ENCODE data around the gene TMEM259. TPM values are rescaled to one million over a fixed set of nuclear protein-coding genes. Genes with fewer than 3 reads are reported as not detected.
"Not testable (repeated sequence)": the region's sequence is repeated elsewhere in the genome, so short reads cannot be mapped to it uniquely, and the experiment has no call there.

Gene TMEM259
- total RNA-seq, 2 experiments from 2014 or later = 181 TPM

DNA sequence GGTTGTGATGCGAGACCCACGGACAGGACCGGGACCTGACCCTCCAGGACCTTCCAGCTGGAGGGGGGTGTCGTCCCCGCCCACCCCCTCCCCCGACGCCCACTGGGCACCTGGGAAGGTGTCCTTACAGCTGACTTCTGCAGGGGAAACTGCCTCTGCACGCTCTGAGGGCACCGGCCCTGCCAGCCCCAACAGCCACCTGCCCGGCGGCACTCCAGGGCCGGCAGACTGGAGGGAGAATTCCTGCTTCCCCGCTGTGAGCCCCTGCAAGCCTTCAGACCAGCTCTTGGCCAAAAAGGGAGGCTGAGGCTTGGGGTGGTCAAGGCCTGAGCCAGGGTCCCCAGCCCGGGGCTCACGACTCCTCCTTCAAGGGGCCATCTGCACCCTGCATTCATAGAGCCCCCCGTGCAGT is 6.7 kb upstream of the TMEM259 start:
- H3K27me3 Mint-ChIP-seq = no peaks in the 10 kb centered on the region
- DNase-seq = peak; percentile 44
- peaks cover 33% of the 10 kb centered on the region for H3K4me1 Mint-ChIP-seq
- peak overlapping the region; percentile 91 for H3K27ac Mint-ChIP-seq
- H3K36me3 Mint-ChIP-seq (ENCODE audit: low read depth) = peaks cover 45% of the 10 kb centered on the region
- ChIA-PET CTCF (interaction anchor here (0.7 to 5.1 kb wide), 7 partner anchors 11 to 217 kb away, joined by 3 to 34 read pairs (median 4); partner anchors contain the start of genes ABCA7 and ARHGAP45), POLR2A (interaction anchor here (0.7 to 8.8 kb wide), 17 partner anchors 7 to 383 kb away, joined by 3 to 134 read pairs (median 8); partner anchors contain the start of genes ABCA7, ARHGAP45, CIRBP and GPX4)
- H3K4me3 Mint-ChIP-seq = peak overlapping the region; percentile 97
- no peaks in the 10 kb centered on the region for H3K9me3 Mint-ChIP-seq

DNA sequence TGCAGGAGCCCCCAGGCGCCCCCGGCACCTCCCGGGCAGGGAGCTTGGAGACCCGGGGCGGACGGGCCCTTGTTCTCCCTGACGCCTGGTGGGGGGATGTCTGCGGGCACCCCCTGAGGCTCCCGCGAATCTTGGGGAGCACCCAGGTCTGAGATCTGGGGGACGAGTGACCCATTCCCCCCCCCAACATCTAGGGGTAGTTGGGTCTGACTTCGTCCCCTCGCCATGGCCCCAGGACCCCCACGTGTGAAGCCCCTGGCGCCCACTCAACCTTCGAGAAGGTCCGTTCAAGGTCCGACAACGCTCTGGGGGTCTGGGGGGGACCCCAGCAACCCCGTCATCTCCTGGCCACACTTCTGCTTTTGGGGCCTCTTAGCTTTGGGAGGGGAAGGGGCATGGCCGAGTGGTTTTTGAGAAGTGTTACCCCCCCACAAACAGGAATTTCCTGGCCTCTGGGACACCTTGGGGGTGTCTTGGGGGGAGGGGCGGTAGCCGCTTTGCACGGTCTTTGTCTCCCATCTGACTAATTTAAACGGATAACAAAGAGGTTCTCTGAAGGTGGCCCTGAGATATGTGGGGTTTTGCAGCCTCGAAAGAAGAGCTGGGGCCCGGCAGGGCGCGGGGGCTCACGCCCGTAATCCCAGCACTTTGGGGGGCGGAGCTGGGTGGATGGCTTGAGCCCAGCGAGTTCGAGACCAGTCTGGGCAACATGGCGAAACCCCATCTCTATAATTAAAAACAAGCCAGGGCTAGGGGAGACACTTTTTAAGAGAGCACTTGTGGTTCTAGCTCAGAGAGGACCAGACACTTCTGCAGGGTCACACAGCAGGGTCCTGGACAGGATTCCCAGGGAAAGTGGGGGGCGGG is 6.1 kb upstream of the TMEM259 start:
- peak overlapping the region; percentile 95 for H3K27ac Mint-ChIP-seq
- no peaks in the 10 kb centered on the region for H3K27me3 Mint-ChIP-seq
- peak; percentile 55 for DNase-seq
- H3K4me1 Mint-ChIP-seq = peaks cover 27% of the 10 kb centered on the region
- peak overlapping the region; percentile 97 for H3K4me3 Mint-ChIP-seq
- ChIA-PET CTCF (interaction anchor here (0.7 to 5.1 kb wide), 6 partner anchors 11 to 218 kb away, joined by 3 to 34 read pairs (median 4); partner anchors contain the start of genes ABCA7 and ARHGAP45), POLR2A (interaction anchor here (0.7 to 8.8 kb wide), 17 partner anchors 7 to 384 kb away, joined by 3 to 134 read pairs (median 8); partner anchors contain the start of genes ABCA7, ARHGAP45, CIRBP and GPX4)
- peaks cover 38% of the 10 kb centered on the region for H3K36me3 Mint-ChIP-seq (ENCODE audit: low read depth)
- H3K9me3 Mint-ChIP-seq = no peaks in the 10 kb centered on the region

DNA sequence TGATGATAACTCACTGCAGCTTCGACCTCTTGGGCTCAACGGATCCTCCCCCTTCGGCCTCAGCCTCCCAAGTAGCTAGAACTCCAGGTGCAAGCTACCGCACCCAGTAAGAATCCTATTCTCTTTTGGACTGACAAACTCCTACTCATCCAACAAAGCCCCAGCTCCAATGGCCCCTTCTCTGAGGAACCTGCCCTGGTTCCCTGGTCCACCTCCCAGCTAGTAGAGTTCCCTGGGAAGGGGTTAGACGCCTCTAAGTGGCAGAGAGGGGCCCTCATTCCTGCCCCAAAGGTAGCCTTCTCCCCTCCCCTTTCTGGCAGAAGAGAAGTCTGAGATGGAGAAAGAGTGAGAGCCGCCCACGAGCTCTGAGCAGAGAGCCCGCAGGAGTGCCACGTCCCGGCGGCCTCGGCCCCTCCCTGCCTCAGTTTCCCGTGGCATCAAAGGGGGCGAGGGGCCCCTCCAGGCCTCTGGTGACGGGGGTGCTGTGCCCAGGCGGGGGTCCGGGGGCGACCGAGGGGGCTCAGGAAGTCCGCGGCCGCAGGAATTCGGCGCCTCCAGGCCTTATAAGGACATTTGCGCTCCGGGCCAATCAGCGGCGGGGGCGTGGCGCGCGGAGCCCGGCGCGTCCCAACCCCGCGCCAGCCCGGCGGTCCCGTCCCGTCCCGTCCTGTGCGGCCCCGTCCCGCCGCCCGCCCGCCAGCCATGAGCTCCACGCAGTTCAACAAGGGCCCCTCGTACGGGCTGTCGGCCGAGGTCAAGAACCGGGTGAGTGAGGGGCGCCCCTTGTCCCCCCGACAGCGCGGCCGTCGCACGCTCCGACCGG is 5.2 kb upstream of the TMEM259 start, which contains the start of gene CNN2:
CNN2 (plus strand) TSS at position 649 of the 823 bp plus-strand sequence; CDS start at position 703, 54 bp downstream.
- ChIA-PET POLR2A (interaction anchor here (0.9 to 8.8 kb wide), 10 partner anchors 12 to 243 kb away, joined by 3 to 134 read pairs (median 28); partner anchors contain the start of genes ABCA7, ARHGAP45, CIRBP and GPX4), CTCF (interaction anchor here (0.7 to 5.1 kb wide), 4 partner anchors 12 to 218 kb away, joined by 3 to 34 read pairs (median 6); partner anchors contain the start of genes ABCA7 and ARHGAP45)
- Mint-ChIP-seq H3K27ac (peak within 1 kb of the TSS; percentile 95), H3K4me1 (peaks cover 34% of the 10 kb centered on the region), H3K36me3 (ENCODE audit: low read depth) (peaks cover 34% of the 10 kb centered on the region), H3K4me3 (peak within 1 kb of the TSS; percentile 97), H3K27me3 (no peaks in the 10 kb centered on the region), H3K9me3 (no peaks in the 10 kb centered on the region)
- DNase-seq = peak; percentile 78

DNA sequence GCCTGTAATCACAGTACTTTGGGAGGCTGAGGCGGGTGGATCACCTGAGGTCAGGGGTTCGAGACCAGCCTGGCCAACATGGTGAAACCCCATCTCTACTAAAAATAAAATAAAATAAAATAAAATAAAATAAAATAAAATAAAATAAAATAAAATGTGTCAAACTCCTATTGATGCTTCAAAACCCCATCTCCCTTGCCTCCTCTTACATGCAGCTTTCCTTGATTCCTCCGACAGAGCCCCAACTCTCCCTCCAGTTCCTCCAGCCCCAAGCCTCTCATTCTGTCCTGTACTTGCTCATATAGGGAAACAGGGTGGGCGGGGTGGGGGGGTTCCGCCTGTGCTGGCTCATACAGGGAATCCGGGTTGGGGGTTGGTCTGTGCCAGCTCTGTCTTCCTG is 4.2 kb upstream of the TMEM259 start:
- ChIA-PET CTCF (interaction anchor here (5.1 kb wide), 1 partner anchor 13 kb away, joined by 34 read pairs; the partner anchor contains the start of gene ABCA7), POLR2A (interaction anchor here (6.9 to 8.8 kb wide), 2 partner anchors 13 to 55 kb away, joined by 50 to 134 read pairs; partner anchors contain the start of gene ABCA7)
- not testable (repeated sequence) for DNase-seq, H3K9me3 Mint-ChIP-seq, H3K4me3 Mint-ChIP-seq, H3K27me3 Mint-ChIP-seq, H3K27ac Mint-ChIP-seq
- peaks cover 28% of the 10 kb centered on the region for H3K36me3 Mint-ChIP-seq (ENCODE audit: low read depth)
- H3K4me1 Mint-ChIP-seq = peaks cover 26% of the 10 kb centered on the region

DNA sequence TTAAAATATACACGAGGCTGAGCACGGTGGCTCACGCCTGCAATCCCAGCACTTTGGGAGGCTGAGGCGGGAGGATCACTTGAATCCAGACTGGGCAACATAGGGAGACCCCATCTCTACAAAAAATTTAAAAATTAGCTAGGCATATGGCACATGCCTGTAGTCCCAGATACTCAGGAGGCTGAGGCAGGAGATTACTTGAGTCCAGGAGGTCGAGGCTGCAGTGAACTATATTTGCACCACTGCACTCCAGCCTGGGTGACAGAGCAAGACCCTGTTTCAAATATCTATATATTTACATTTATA is 2.9 kb upstream of the TMEM259 start:
- CTCF ChIA-PET, H3K9me3 Mint-ChIP-seq, H3K27me3 Mint-ChIP-seq, DNase-seq, H3K27ac Mint-ChIP-seq, H3K4me3 Mint-ChIP-seq: not testable (repeated sequence)
- peaks cover 26% of the 10 kb centered on the region for H3K36me3 Mint-ChIP-seq (ENCODE audit: low read depth)
- POLR2A ChIA-PET = interaction anchor here (1.2 to 8.8 kb wide), 2 partner anchors 9 to 15 kb away, joined by 3 to 134 read pairs; partner anchors contain the start of gene ABCA7
- H3K4me1 Mint-ChIP-seq = peaks cover 26% of the 10 kb centered on the region

DNA sequence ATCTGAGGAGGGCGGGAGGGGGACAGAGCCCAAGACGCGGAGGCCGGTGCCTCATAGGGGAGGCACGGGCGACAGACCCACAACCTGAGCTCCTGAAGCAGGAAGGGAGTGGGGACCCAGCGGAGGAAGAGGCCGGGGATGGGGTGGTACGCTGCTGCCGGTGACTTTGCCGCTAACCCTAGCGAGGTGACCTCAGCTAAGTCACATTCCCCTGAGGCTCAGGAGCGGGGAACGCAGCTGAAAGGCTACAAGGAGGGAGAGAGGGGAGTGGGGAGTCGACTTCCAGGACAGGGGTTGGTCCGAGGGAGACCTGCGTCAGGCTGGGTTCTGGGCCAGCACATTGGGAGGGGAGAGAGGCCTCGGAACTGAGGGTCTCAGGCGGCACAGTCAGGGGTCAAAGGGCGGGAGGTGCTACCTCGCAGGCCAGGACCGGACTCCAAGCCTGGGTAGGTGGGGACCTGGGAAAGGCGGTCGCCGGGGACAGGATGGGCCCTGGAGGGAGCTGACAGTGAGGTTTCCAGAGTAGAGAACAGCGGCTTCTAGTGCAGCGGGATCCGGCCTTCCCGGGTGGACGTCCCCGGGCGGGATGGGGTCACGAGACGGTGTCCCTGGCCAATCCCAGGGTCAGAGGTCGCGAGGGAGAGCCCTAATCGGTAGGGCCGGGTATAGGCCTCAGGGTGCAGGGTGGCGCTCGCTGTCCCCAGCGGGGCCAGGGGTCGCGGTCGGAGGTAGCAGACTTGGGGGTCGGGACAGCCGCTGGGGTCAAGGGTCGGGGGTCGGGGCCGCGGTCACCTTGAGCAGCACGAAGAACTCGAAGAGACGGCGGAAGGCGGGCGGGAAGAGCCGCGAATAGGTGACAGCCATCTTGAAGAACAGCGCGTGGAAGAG is 699 bp downstream of the TMEM259 start:
- DNase-seq = no peak
- Mint-ChIP-seq H3K27ac (peak overlapping the region; percentile 84), H3K36me3 (ENCODE audit: low read depth) (peaks cover 15% of the 10 kb centered on the region), H3K9me3 (no peaks in the 10 kb centered on the region), H3K4me1 (peaks cover 51% of the 10 kb centered on the region), H3K4me3 (peak overlapping the region; percentile 91), H3K27me3 (no peaks in the 10 kb centered on the region)
- POLR2A ChIA-PET = interaction anchor here (1.0 to 5.1 kb wide), 13 partner anchors 9 to 229 kb away, joined by 3 to 51 read pairs (median 5); partner anchors contain the start of genes ABCA7, ARHGAP45, MED16 and RNU6-9
- CTCF ChIA-PET = interaction anchor here (1.0 to 1.1 kb wide), 3 partner anchors 10 to 221 kb away, joined by 3 to 4 read pairs (median 3); partner anchors contain the start of genes MED16 and RNU6-9

DNA sequence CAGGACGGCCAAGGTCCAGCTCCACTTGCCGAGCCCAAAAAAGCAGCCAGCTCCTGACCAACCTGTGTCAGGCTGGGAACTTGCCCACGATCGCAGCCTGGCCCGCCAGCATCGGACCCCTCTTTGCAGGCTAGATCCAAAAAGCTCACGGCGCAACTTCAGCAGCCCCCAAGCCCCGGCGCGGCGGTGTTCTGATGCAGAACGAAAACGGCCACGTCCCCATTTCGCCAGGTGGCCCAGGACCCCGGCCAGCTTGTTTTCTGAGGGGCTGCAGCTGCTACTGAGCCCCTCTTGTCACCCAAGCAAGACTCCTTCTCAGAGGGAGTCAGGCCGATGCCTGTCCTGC is 1.3 kb downstream of the TMEM259 start:
- peaks cover 15% of the 10 kb centered on the region for H3K36me3 Mint-ChIP-seq (ENCODE audit: low read depth)
- peak overlapping the region; percentile 91 for H3K4me3 Mint-ChIP-seq
- no peaks in the 10 kb centered on the region for H3K27me3 Mint-ChIP-seq
- DNase-seq = no peak
- ChIA-PET CTCF (interaction anchor here (1.0 to 1.1 kb wide), 3 partner anchors 11 to 221 kb away, joined by 3 to 4 read pairs (median 3); partner anchors contain the start of genes MED16 and RNU6-9), POLR2A (interaction anchor here (0.8 to 5.1 kb wide), 8 partner anchors 10 to 221 kb away, joined by 3 to 51 read pairs (median 12); partner anchors contain the start of genes ABCA7, ARHGAP45 and WDR18)
- no peaks in the 10 kb centered on the region for H3K9me3 Mint-ChIP-seq
- H3K27ac Mint-ChIP-seq = peak overlapping the region; percentile 84
- peaks cover 49% of the 10 kb centered on the region for H3K4me1 Mint-ChIP-seq

DNA sequence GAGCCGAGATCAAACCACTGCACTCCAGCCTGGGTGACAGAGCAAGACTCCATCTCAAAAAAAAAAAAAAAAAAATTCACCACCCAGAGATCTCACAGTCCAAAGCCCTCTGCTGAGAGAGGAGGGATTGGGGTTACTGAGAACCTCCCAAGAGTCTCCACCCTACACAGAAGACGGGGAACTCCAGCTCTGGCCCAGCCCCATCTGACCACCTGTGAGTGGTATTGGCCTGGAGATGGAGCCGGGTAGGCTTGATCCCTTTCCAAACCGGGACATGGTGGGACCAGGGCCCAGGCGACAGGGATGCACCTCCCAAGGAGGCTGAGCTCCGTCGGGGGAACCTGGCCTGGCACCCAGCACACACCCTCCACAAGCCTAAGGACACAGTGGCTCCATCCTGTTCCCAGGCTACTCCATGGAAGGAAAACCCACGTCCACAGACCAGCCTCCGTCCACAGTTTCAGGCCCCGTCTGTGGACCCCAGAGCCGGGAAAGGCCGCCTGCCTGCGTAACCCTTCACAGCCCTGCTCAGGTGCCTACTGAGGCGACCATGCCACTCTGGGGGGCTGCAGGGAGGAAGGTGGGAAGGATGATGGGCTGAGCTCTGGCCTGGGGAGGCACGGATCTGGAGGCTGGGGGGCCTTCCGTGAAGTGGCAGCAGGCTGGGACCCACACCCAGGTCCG is 1.8 kb downstream of the TMEM259 start:
- peak overlapping the region; percentile 72 for H3K27ac Mint-ChIP-seq
- no peaks in the 10 kb centered on the region for H3K27me3 Mint-ChIP-seq
- H3K36me3 Mint-ChIP-seq (ENCODE audit: low read depth) = peaks cover 15% of the 10 kb centered on the region
- DNase-seq = no peak
- POLR2A ChIA-PET = interaction anchor here (0.8 to 5.1 kb wide), 7 partner anchors 10 to 220 kb away, joined by 3 to 51 read pairs (median 17); partner anchors contain the start of genes ABCA7, ARHGAP45 and WDR18
- H3K4me1 Mint-ChIP-seq = peaks cover 51% of the 10 kb centered on the region
- CTCF ChIA-PET = interaction anchor here (0.7 to 1.2 kb wide), 5 partner anchors 12 to 458 kb away, joined by 3 to 5 read pairs (median 3); partner anchors contain the start of genes MED16 and RNU6-9
- H3K9me3 Mint-ChIP-seq = no peaks in the 10 kb centered on the region
- H3K4me3 Mint-ChIP-seq = peak overlapping the region; percentile 91

DNA sequence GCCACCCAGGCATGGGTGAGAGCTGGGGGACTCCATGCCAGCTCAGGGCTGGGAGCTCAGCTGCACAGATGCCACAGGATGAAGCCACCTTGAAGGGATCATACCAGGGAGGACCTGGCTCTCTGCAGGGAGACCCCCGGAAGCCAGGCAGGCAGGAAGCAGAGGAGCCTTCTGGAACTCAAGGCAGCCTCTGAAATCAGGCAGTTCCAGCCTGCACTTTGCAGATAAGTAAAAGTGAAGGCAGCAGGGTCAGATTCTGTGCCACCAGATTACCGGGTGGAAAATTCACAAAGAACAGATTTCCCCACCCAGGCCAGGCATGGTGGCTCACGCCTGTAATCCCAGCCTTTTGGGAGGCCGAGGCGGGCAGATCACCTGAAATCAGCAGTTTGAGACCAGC is 2.5 kb downstream of the TMEM259 start:
- peak overlapping the region; percentile 26 for H3K27ac Mint-ChIP-seq
- H3K4me3 Mint-ChIP-seq = peak overlapping the region; percentile 91
- ChIA-PET POLR2A (interaction anchor here (3.4 to 5.1 kb wide), 4 partner anchors 11 to 49 kb away, joined by 17 to 51 read pairs (median 40); partner anchors contain the start of genes ABCA7, ARHGAP45 and WDR18), CTCF (interaction anchor here (0.7 to 1.2 kb wide), 2 partner anchors 176 to 459 kb away, joined by 3 to 5 read pairs; no protein-coding TSS in a partner anchor)
- peaks cover 51% of the 10 kb centered on the region for H3K4me1 Mint-ChIP-seq
- peaks cover 17% of the 10 kb centered on the region for H3K36me3 Mint-ChIP-seq (ENCODE audit: low read depth)
- no peaks in the 10 kb centered on the region for H3K27me3 Mint-ChIP-seq
- no peaks in the 10 kb centered on the region for H3K9me3 Mint-ChIP-seq
- DNase-seq = no peak

DNA sequence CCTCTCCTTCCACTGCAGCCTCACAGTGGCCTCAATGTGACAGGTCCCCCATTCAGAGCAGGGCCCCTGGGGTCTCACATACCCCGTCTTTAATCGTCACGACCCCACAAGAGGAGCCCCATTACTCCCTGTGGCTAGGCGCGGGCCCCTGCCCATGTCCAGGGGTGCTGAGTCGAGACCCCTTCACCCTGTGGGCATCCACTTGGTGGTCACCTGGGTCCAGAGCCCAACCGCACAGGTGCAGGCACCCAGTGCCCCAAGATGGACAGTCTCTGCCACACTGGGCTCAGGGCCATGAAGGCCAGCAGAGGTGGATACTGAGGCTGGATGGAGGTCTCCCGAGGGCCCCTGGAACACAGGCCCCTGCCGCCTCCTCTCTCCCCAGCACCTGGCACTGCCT is 3.0 kb downstream of the TMEM259 start:
- no peak for DNase-seq
- Mint-ChIP-seq H3K4me3 (peak overlapping the region; percentile 46), H3K27ac (peak overlapping the region; percentile 67), H3K9me3 (no peaks in the 10 kb centered on the region), H3K36me3 (ENCODE audit: low read depth) (peaks cover 20% of the 10 kb centered on the region), H3K27me3 (no peaks in the 10 kb centered on the region), H3K4me1 (peaks cover 51% of the 10 kb centered on the region)
- CTCF ChIA-PET = no interaction called here
- POLR2A ChIA-PET = interaction anchor here (1.2 to 4.7 kb wide), 4 partner anchors 11 to 21 kb away, joined by 3 to 38 read pairs (median 4); no protein-coding TSS in a partner anchor
